Breast epithelium (tissue), 4 donors: ENCODE data around the gene ZNF669. TPM values are rescaled to one million over a fixed set of nuclear protein-coding genes. Genes with fewer than 3 reads are reported as not detected.

Source experiments
- DNase-seq, 2 donors: peaks; one replicate each; pipeline ENCODE4 v3.0.0-alpha.2; 2019; ENCODE audit warnings: low spot score in 2 of 2
- H3K27ac ChIP-seq, 2 donors: fragments of 200-600 bp; sonication (generic) in 1 of 2; one replicate each; pipeline ENCODE4 v1.5.1; 2016 to 2019; ENCODE audit warnings: mild to moderate bottlenecking in 1 of 2
- H3K27me3 ChIP-seq, 2 donors: fragments of 200-600 bp; sonication (generic) in 1 of 2; one replicate each; pipeline versions ENCODE4 v1.5.1 to v1.6.0; 2017 to 2019; ENCODE audit warnings: control low read depth in 1 of 2, mild to moderate bottlenecking in 1 of 2
- H3K36me3 ChIP-seq: fragments of 200-600 bp; one replicate; pipeline ENCODE4 v1.5.1; 2019
- H3K4me1 ChIP-seq, 2 donors: fragments of 200-600 bp; sonication (generic); one replicate each; pipeline ENCODE4 v1.5.1; 2016 to 2019; ENCODE audit warnings: control low read depth in 1 of 2
- H3K4me3 ChIP-seq, 3 donors: fragments of 200-600 bp; sonication (generic); 1 replicate in 2 of 3; 2 replicates in 1 of 3; pipeline ENCODE4 v1.5.1; 2016 to 2019; ENCODE audit warnings: mild to moderate bottlenecking in 3 of 3, moderate library complexity in 2 of 3
- H3K9me3 ChIP-seq, 2 donors: fragments of 200-600 bp; sonication (generic) in 1 of 2; one replicate each; pipeline ENCODE4 v1.5.1; 2016 to 2019; ENCODE audit warnings: control low read depth in 1 of 2
- CTCF ChIP-seq, 3 donors: fragments of 450-650 bp; IDR thresholded peaks; one replicate each; pipeline ENCODE4 v1.5.1; 2016 to 2017; ENCODE audit warnings: antibody characterized with exemption in 3 of 3, mild to moderate bottlenecking in 3 of 3, moderate library complexity in 3 of 3
- POLR2A ChIP-seq: fragments of 450-650 bp; IDR thresholded peaks from one replicate; pipeline ENCODE4 v1.6.1; 2016; ENCODE audit warnings: antibody characterized with exemption, mild to moderate bottlenecking, moderate library complexity
- POLR2AphosphoS5 ChIP-seq, 3 donors: sonication (generic); formaldehyde crosslinking; IDR thresholded peaks; one replicate each; pipeline ENCODE4 v1.6.1; 2017; ENCODE audit warnings: antibody characterized with exemption in 3 of 3
- intact Hi-C: fragments of 100-400 bp; cut with DNase I; formaldehyde crosslinking; loops from one replicate; pipeline ENCODE4 v1.15.1; 2023; ENCODE audit warnings: low total_unique reads
- total RNA-seq, 3 donors: library from RNA; depleted of rRNA; stranded (reverse); fragments of >200 nt; gene quantifications; one replicate each; pipeline ENCODE4 v1.1.0, GENCODE V29; 2016

ZNF669 gene
- total RNA-seq, 3 donors from 2014 or later, result 5.9 to 11.7 (median 11.5) TPM

GRCh38 chr1:247113094-247113497, 8.9 kb upstream of the ZNF669 start:
- DNase-seq, result no peak
- peak overlapping the region; percentile 78 to 93 for H3K27ac ChIP-seq
- TF ChIP-seq CTCF (IDR thresholded peaks at IDR 0.05) (no peak), POLR2A (no peak)
- H3K4me3 ChIP-seq, result no peak overlapping the region
- H3K4me1 ChIP-seq, result no peaks in the 10 kb centered on the region
- H3K27me3 ChIP-seq, result no peaks in the 10 kb centered on the region
- no peaks in the 10 kb centered on the region for H3K36me3 ChIP-seq
- H3K9me3 ChIP-seq, result no peaks in the 10 kb centered on the region
- intact Hi-C loops, result no loop called here

GRCh38 chr1:247112479-247112781, 8.3 kb upstream of the ZNF669 start:
- H3K9me3 ChIP-seq, result no peaks in the 10 kb centered on the region
- intact Hi-C loops, result no loop called here
- peak overlapping the region; percentile 76 to 98 (median 87) for H3K4me3 ChIP-seq
- H3K27ac ChIP-seq, result peak overlapping the region; percentile 78 to 93
- DNase-seq, result no peak
- no peaks in the 10 kb centered on the region for H3K27me3 ChIP-seq
- H3K36me3 ChIP-seq, result no peaks in the 10 kb centered on the region
- H3K4me1 ChIP-seq, result no peaks in the 10 kb centered on the region
- TF ChIP-seq POLR2A (no peak), POLR2AphosphoS5 (IDR thresholded peaks at IDR 0.05) (no peak), CTCF (IDR thresholded peaks at IDR 0.05) (no peak)

GRCh38 chr1:247111700-247112478, 7.7 kb upstream of the ZNF669 start:
- H3K27me3 ChIP-seq, result no peaks in the 10 kb centered on the region
- DNase-seq, result peak in 1 of 2 donors; percentile 66
- H3K27ac ChIP-seq, result peak overlapping the region; percentile 78 to 93
- intact Hi-C loops, result no loop called here
- no peaks in the 10 kb centered on the region for H3K36me3 ChIP-seq
- H3K9me3 ChIP-seq, result no peaks in the 10 kb centered on the region
- TF ChIP-seq POLR2A (no peak), POLR2AphosphoS5 (IDR thresholded peaks at IDR 0.05) (peak; percentile 11 to 51 (median 24))
- no peaks in the 10 kb centered on the region for H3K4me1 ChIP-seq
- peak overlapping the region; percentile 76 to 98 (median 87) for H3K4me3 ChIP-seq

- no peak for TF ChIP-seq POLR2A
- TF ChIP-seq POLR2AphosphoS5 (IDR thresholded peaks at IDR 0.05), result no peak
- TF ChIP-seq CTCF (IDR thresholded peaks at IDR 0.05), result no peak
- no peaks in the 10 kb centered on the region for H3K27me3 ChIP-seq
- H3K4me1 ChIP-seq, result no peaks in the 10 kb centered on the region
- peak overlapping the region; percentile 78 to 93 for H3K27ac ChIP-seq
- no peaks in the 10 kb centered on the region for H3K36me3 ChIP-seq
- H3K9me3 ChIP-seq, result no peaks in the 10 kb centered on the region
- intact Hi-C loops, result no loop called here
- DNase-seq, result no peak
- peak overlapping the region; percentile 76 to 98 (median 87) for H3K4me3 ChIP-seq
Measured at GRCh38 chr1:247111259-247111699, 7.1 kb upstream of the ZNF669 start.

- intact Hi-C loops, result no loop called here
- no peak for DNase-seq
Measured at GRCh38 chr1:247110627-247111258, 6.6 kb upstream of the ZNF669 start.

More at GRCh38 chr1:247110627-247111258, 6.6 kb upstream of the ZNF669 start:
- no peaks in the 10 kb centered on the region for H3K27me3 ChIP-seq
- H3K36me3 ChIP-seq, result no peaks in the 10 kb centered on the region
- peak overlapping the region; percentile 76 to 98 (median 87) for H3K4me3 ChIP-seq
- H3K9me3 ChIP-seq, result no peaks in the 10 kb centered on the region
- H3K4me1 ChIP-seq, result no peaks in the 10 kb centered on the region
- TF ChIP-seq POLR2A, result no peak
- no peak for TF ChIP-seq POLR2AphosphoS5 (IDR thresholded peaks at IDR 0.05)
- no peak for TF ChIP-seq CTCF (IDR thresholded peaks at IDR 0.05)
- peak overlapping the region; percentile 78 to 93 for H3K27ac ChIP-seq
